Measurements from ENCODE around the gene RELN.

Gene RELN

DNA sequence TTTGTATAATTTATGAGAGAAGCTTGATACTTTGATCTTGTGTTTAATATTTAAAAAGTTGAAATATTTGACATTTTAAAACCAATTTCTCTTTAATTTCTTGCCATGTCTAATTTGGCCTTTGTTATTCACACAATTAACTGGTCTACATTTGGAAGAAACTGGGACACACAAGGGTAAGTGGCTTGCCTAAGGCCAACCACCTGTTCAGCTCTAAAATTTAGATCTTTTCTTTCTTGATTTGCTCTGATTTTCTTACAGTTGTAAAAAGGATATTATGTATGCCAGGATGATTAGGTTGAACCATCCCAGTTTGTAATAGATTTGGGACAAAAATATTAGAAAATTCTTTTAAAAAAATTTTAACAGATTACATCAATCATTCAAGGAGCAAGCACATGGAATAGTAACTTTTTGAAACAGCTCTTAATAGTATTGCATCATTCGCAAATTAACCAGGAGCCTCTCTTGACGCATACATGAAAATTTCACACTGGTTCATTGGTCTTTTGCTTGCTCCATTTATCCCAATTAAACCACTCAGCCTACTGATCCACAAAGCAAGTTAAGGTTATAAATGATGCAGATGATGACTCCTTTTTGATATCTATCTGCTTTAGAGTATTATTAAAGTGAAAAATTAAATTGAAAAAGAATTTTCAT is 321.0 kb downstream of the RELN start:
- DNase-seq: peak in 1 of 2 experiments; percentile 6

DNA sequence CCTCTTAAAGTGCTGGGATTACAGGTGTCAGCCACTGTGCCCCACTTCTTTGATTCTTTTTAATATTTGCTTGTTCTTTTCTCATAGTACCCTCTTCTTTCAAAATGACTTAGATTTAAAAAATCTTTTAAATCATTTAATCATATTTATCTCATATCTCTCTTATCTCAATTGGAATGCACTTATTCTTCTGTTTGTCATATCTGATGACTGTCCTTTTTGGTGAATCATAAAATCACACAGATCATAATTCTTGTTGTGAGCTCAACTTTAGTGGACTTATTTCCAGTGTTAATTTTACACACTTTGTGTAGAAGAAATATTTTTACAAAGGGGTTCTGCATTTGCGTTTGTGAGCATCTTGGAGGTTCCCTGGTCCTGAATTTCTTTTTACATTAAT is 323.1 kb downstream of the RELN start:
- DNase-seq: no peak

DNA sequence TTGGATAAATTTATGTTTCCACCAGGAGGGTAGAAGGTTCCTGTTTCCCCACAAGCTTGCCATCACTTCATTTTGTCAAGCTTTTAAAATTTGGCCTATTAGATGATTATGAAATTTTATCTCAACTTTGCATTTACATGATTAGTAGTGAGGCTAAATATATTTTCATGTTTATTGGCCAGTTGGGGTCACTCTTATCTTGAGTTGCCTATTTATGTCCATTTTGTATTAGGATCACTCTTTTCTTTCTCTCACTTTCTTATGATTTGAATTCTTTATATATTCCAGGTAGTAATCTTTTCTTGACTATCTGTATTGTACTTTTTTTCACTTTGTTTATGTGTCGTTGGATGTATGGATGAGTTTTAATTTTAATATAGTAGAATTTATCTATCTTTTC is 324.9 kb downstream of the RELN start:
- DNase-seq: no peak

DNA sequence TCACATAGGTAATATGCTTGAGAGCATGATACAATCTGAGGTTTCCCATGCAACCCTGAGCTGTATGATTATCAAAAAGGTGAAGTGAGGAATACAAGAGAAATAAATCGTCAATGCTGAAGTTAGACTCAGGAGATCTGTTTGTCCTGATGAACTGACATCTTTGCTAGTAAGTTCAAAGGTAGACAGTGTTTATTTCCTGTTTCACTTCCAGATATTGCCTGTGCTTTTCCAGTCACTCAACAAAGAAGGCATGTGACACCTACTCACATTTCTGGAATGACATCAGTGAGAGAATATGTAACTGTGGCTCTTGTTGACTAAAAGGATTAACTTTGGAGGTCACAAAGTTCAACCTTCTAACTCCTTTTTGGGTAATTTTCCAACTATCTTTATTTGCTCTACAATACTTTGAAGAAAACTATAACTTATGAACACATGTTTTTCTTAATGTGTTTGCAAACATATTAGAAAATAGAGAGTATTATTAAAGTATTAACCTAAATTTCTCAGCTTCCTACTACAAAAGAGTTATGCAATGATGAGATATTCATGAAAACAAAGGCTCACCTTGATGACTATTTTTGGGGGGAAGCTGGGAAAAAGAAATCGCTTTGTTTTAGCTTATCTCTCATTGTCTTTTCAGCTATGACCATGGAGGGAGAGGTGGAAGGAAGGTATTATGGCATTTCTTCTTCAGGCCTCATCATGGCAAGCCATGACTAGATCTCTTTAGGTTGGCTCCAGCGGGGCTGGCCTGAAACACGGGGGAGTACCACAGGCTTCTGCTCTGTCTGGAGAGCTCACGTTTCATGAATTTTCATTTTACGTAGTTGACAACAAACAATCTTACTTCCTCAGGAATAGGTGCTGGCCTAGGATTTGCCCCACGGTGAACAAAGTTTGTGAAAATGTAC is 328.7 kb downstream of the RELN start:
- DNase-seq: no peak

DNA sequence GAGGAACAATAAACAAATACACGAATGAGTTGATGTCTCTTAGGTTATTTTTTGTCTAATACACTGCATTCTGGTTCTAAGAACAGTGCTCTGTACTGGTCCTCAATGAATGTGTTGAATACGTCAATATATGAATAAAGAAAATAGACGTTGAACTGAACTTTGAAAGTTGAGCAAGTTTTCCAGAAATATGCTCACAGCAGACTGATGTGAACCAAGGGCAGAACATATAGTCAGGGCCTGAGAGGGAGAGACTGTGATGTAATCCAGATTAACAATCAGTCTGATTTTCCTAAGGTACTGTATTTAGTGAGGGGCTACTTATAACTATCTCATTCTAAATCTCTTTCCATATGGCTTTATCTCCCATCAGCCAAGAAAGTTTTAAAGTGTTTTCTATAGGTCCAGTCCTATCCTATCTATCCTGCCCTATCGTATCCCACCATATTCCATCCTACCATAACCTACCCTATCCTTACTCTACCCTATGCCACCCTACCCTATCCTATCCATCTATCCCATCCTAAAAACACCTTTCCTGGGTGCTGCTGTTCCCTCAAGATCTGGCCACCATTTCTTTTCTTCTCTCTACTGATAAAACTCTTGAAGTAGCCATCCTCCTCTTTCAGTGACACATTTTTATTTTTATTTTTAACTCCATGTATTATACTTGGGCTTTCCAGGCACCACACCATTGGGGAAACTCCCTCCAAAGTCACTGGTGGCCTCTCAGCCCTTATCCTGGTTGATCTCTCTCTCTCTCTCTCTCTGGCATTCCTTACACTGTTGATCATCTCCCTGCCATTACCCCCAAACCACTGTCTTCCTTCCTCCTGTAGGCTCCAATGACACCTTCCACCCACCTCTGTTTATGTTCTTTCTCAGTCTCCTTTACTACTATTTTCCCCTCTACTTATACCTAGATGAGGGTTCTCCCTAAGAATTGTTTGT is 331.1 kb downstream of the RELN start:
- no peak for DNase-seq

DNA sequence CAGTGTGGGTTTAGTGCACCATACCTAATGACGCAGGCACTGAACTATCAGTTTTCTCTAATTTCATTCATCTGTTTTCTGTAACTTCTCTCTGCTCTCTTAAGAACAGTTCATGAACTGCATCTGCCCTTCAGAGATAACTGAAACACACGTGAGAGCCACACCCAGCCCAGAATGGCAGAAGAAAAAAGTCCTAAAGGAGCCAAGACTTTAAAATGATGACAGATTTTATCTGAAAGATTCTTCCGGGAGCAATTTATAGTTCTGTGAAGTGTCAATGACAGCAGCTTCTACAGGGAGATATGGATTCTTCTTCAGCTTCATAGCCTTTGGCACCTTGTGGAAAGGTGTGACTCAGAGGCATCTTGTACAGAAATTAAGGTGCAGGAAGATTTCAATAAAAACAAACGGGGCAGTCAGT is 332.0 kb downstream of the RELN start:
- DNase-seq: no peak

DNA sequence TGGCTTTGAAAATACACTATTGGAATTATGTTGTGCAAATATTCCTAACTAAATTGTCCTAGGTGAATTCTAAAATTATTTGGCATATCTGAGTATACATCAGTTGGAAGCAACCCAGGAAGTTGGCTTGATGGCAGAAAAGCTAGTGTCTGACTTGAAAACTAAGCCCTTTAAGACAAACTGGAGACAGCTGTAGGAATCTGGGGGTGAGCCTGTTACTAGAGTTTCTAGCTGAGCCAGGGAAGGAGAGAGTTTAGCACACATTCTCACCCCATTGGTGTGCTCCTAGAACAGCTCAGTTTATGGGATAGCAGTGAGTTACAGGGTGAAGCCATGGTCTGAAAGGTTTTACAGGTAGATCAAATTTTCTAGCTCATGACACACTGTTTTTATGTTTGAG is 333.2 kb downstream of the RELN start:
- no peak for DNase-seq

DNA sequence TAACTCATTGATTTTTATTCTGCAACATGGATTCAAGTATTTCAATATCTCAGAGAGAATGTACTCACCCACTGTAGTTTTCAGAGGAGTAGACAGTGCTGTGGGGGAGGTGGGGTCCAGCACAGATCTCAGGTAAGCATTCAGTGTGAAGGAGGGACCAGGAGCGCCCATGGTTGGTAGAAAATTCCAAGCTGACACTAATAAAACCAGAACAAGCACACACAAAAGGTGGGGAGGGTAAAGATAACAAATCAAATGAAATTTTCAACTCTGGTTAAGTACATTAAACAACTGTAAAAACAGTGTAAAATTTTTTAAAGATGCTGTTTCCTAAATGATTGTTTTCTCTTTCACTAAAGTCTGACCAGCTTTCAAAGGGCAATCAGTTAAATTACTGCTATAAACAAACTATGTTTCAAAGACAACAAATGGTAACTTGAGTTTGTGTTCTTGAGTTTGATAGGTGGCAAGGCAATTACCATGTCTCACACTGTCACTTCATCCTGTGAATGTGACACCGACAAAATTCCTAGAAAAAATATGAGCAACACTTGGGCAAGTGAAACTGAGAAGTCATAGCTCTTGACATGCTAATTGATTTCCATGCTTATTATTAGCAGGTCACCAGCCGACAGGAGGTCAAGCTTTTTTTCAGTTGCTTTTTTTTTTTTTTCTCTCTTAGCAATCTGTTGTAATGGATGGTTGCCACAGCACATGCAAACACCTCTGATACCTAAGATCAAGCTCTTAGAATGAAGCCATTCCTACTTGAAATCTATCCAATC is 337.7 kb downstream of the RELN start:
- no peak for DNase-seq

DNA sequence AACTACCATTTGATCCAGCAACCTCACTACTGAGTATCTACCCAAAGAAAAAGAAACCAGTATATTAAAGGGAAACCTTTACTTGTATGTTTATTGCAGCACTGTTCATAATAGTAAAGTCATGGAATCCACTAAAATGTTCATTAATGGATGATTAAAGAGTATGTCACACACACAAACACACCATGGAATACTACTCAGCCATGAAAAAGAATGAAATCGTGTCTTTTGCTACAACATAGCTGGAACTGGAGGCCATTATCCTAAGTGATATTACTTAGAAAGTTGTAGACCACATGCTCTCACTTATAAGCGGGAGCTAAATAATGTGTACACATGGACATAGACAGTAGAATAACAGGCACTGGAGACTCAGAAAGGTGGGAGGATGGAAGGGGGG is 340.4 kb downstream of the RELN start:
- no peak for DNase-seq

DNA sequence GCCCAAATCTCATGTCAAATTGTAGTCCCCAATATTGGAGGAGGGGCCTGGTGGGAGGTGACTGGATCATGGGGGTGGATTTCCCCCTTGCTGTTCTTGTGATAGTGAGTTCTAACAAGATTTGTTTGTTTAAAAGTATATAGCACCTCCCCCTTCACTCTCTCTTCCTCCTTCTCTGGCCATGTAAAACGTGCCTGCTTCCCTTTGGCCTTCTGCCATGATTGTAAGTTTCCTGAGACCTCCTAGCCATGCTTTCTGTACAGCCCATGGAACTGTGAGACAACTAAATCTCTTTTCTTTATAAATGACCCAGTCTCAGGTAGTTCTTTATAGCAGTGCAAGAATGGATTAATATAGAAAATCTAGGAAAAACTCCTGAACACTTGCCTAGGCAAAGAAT is 341.3 kb downstream of the RELN start:
- no peak for DNase-seq

DNA sequence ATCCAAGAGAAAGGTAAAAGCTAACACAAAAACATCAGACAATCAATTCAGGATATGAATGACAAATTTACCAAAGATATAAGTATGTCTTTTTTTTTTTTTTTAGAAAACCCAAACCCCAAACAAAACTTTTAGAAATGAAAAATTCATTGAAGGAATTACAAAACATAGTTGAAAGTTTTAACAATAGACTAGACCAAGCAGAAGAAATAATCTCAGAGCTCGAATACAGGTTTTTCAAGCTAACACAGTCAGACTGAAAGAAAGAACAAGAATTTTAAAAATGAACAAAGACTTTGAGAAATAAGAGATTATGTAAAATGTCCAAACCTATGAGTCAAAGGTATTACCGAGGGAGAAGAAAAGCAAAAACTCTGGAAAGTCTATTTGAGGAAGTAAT is 345.1 kb downstream of the RELN start:
- no peak for DNase-seq

DNA sequence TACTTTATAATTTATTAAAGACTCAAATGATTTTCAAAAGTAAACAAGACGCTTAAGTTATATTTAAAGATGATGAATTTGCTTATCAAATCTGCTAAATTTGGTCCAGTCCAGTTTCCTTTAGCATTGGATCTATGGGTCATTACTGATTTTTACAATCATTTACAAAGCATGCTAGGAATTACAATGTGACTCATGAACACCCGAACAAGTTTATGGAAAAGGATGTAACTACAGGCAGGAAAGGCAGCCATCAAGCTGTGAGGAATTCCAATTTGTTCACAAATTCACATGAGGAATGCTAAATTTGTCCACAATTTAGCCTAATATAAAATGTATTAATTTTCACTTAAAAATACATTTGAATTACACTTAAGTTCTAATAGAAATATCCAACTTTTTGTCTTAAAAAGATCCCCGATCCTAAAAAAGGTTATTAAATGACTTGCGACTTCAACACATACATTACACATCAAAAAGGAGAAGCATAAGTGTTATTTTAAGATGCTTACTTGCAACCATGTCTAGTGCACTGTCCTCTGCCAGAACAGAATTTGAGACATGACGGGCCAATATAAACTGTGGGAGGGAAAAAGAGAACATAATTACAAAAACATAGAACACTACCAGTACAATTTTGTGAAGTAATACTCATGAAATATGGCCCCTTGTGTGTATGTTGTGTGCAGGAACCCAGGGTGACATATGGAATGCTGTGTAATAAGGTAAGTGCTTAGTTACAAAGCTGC is 349.3 kb downstream of the RELN start:
- no peak for DNase-seq

DNA sequence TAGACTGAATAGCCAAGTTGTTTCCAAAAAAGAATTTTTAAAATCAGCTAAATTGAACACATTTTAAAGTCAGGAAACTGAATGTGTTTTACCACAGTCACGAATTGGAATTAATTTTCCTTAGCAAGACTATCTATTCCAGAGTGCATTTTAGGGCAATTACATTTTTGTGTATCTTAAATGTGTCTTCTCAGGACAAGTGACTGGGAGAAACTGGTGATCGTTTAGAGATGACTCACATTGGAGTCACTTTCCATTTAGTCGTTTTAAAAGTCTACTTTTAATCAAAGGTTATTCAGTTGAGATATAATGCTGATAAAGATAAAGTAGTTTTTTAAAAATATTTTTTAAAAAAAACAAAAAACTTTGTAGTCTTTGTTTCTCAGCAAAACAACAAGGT is 351.7 kb downstream of the RELN start:
- no peak for DNase-seq

DNA sequence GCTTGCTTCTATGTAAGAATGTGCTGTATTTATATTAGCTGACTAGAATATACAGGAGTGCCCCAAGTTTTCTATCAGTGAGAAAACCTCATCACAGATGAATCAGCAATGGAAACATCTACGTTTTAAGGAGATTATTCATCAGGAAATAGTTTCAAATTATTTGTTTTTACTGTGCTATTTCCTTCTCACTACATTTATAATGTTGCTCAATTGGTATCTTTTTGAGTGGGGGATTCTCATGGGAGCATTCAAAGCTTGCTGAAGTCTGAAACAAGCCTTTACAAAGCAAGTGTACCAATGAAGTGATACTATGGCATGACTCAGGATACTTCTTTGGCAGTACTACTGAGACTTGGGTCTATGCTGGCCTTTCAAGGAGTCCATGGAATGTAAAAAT is 352.4 kb downstream of the RELN start:
- DNase-seq: no peak

DNA sequence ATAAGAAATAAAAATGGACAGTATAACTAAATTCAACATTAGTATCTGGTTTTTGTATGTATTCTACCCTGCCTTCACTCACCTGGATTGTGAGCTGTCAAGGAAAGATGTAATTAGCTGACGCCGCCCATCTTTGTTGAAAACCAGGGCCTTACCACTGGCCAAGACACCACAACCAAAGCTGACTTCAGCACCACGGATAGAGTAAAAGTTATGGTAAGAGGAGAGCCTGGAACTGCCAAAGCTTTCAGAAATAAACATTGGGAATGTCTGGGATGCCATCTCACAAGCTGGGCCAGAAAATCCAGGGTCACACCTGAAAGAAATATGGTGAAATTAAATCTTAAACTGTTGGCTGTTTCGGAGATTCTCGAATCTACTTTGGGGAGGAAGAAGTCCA is 353.3 kb downstream of the RELN start:
- no peak for DNase-seq

DNA sequence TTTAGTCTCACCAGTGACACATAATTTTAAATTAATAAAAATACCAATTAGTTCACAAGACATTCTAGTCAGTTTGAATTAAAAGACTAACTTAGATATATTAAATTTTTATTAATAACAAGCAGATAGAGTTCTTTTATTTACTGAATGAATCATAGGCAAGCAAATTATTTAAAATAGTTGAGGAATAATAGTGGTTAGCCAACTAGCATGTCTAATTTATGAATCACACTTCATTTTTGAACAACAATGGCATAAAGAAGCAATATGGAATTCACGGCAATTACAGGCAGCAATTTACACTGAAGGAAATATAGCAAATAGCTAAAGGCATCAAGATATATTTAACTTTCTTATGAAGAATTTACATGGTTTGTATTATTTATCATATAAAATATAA is 356.5 kb downstream of the RELN start:
- DNase-seq: no peak

DNA sequence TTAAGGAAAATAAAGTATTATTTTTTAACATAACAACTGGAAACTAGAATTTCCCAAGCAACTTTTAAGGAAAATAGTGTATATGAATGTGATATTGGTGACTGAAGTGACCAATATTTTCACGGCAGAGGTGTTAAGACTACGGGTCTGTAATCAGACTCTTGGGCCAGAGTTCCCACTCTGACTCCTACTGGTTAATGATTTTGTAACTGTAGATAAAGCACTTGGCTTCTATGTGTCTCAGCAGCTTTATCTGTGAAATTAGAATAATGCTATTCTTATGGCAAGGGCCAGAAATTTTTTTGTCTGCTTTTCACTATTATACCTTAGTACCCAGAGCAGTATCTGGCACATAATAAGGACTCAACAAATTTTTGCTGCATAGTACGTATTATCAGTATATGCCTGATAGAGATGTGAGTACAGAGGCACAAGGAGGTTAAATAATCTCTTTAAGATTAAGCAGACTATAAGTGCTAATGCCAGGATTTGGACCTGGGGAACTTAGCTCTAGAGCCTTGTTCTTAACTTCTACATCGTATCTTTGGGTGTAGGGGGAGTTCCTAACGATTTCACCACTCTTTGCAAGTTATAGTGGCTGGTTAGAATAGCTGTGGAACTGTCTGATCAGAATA is 357.3 kb downstream of the RELN start:
- DNase-seq: no peak

DNA sequence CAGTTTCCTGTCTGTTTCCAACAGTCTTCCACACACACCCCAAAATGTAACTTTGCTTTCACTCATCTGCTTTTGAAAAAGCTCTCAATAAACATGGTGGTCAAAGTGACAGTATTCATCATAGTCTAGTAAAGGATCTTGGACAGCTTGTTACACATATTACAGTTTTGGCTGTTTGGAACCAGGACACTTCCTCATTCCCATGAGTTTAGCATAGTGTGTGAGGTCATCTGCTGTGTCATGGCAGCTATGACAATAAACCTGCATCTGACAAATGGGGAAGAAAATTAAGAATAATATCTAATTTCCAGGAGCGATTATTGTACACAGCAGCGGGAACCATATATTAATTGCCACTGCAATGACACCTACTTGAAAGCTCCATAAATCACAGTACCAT is 359.1 kb downstream of the RELN start:
- no peak for DNase-seq

DNA sequence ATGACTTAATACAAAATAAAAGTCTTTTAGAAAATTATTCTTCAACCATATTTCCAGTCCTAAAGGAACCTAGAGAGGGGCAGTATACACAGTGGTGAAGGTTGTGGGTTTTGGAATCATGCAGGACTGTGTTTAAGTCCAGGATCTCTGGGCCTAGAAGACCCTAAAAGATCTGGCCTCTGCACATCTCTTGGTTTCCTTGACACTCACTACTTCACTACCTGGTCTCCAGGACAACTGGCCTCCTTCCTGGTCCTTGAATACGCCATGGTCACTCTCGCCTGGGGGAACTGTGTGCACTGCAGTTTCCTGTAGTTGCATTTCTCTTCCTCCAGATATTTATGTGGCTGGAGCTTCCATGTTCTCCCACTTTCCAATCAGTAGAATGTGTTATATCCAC is 360.7 kb downstream of the RELN start:
- DNase-seq: no peak

DNA sequence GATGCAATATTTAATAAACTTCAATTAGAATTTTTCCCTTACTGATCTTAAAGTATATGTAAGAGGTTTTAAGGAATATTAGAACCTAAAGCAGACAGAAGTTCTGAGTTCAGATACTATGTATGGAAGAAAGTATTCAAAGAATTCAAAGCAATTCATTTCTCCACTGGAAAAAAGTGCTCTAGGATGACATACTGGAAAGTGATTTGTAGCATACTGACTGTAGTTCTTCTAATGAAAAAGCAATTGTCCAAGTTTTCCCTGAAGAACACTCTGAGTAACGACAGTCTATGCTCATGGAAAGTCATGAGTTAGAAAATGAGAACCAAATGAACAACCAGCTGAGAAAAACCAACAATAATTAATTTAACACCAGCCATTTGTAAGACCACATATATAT is 362.7 kb downstream of the RELN start:
- DNase-seq: no peak

DNA sequence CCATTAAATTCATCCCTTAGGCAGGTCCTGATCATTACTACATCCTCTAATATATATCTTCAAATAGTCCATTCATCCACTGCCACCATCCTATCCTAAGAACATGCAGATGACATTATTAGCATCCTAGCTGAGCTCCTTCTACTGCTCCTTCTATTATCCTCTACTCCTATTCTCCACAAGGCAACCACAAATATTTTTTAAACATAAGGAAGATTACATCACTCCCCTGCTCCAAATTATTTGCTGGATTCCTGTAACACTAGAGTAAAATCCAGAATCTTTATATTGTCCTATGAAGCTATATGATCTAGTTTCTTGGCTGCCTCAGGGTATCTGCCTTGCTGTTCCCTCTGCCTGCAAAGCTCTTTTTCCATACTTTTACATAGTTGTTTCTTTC is 367.2 kb downstream of the RELN start:
- no peak for DNase-seq

Measured in NCI-H446 (cell line).